ENCODE data around the gene CAB39.
"Not testable (repeated sequence)": the region's sequence is repeated elsewhere in the genome, so short reads cannot be mapped to it uniquely, and the experiment has no call there.

Gene CAB39

DNA sequence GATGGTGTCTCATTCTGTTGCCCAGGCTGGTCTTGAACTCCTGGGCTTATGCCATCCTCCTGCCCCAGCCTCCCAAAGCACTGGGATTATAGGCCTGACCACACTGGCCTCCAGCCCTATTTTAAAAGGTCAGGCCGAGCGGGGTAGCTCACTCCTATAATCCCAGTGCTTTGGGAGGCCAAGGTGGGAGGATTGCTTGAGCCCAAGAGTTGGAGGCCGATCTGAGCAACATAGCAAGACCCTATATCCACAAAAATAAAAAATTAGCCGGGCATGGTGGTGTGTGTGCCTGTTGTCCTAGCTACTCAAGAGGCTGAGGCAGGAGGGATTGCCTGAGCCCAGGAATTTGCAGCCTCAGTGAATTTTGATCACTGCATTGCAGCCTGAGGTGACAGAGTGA, 3.9 kb downstream of the CAB39 start:
- no peak for DNase-seq

- no peak for DNase-seq
Measured at GRCh38 chr2:230717600-230717999, 5.0 kb downstream of the CAB39 start.

- DNase-seq = no peak
Measured at GRCh38 chr2:230719340-230719739, 6.7 kb downstream of the CAB39 start.

- DNase-seq = no peak
Measured at GRCh38 chr2:230721712-230722111, 9.1 kb downstream of the CAB39 start.

GRCh38 chr2:230722207-230722885, 9.7 kb downstream of the CAB39 start:
- DNase-seq = no peak

DNA sequence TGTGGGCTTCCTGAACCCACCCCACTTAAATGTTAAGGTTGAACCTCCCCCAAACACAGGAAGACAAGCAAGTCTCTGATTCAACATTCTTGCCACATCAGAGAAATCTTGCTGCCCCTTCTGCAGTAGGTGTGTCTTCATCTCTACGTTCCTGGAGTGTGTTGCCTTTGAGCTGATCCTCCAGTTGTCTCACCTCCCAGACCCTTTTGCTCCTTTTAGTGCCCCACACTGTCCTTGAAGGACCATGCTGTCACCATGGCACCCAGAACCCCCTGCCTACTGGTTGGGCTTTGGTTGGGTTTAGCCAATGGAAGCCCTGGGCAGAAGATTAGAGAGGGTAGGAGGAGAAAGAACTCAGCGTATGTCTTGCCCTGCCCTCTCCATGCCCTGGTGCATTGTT, 10.7 kb downstream of the CAB39 start:
- DNase-seq = no peak

DNA sequence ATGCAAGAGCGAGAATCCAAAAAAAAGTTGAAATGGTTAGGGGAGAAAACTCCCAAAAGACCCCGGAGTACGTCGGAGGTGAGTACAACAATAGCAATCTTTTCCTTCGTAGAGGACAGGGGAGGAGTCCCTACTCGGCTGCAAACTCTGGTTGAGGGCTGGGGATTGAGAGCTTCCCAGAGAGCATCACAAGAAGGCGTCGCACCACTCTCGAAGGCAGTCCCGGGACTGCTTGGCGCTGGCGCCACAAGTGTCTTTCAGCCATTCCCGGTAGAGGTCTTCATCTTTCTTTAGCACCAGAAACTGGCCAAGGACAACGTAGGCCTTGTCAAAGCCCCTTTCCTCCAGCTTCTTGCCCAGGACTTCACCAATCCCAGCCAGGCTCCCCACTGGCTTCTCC, 12.3 kb downstream of the CAB39 start:
- DNase-seq = not testable (repeated sequence)

- DNase-seq = no peak
Measured at GRCh38 chr2:230731512-230731911, 18.9 kb downstream of the CAB39 start.

DNA sequence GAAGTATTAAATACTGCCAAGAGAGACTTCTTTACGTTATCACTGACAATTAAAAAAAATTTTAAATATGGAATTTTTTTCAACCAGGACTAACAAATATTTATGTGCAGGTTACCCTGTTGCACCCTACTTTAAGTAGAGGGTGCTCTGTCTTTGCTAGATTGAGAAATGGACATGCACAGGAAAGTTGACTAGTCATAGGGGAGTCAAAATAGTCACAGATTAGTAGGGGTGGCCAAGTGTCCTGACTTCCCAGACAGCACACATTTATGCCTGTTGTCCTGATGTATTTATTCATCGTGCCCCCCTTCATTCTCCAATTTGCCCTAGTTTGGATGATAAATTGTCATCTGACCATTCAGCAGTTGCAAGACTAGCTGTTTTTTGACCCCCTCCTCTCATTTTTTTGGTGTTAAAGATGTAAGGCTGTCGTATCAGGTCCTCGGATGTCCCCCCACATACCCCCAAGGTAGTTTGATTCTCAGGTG, 20.3 kb downstream of the CAB39 start:
- no peak for DNase-seq

DNA sequence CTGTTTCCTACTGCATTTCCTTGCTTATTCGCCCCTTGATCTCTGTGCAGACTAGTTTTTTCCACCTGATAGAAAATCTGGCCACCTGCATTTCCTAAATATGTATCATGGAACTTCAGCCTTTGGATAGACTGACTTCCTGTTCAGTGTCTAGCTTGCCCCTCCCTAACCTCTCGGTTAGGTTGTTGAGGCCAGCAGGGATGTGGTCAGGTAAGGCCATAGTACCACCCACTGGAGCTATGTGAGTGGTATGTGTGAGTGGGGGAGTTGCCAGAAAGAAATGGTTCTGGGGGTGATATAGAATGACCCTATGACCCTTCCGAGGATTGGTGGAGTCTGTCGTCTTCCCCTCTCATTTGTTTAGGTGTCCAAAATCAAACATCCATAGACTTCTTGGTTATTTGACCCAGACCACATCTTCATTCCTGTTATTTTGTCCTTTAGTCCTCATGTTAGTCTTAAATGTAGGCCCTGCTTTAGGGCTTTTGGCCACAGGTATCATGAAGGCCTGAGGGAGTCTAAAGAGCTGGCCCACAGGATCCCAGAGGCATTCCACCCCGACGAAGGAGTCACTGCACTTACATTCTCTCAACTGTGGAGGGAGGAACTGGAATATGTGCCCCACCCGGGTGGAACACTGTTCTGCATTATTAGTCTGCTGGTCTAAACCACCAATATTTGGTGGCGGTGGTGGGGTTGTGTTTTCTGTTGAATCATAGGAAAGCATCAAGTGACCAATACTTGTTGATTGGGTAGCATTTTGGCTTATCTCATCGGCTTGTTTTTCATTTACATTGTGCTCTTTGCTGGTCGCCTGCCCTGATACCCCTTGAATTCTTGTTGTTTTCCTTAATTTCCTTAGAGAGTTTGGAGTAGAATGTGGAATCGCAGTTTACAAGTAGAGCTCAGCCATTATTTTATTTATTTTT, 21.9 kb downstream of the CAB39 start:
- no peak for DNase-seq

DNA sequence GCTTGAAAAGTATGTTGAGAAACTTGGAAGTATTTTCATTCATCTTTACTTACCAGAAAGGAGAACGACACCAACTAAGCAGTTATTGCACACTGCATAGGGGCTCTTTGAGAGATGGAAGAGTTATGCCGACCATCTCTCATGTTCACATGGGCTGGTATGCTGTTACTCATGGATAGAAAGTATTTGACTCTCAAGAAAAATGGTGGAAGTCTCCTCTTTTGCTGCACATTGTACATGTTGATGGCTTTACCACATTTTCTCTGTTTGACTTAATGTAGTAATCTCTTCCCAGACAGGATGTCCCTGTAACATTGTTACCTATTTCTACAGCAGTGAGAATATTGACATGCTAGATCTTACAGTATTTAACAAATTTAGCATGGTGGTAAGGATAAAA, 23.2 kb downstream of the CAB39 start:
- no peak for DNase-seq

DNA sequence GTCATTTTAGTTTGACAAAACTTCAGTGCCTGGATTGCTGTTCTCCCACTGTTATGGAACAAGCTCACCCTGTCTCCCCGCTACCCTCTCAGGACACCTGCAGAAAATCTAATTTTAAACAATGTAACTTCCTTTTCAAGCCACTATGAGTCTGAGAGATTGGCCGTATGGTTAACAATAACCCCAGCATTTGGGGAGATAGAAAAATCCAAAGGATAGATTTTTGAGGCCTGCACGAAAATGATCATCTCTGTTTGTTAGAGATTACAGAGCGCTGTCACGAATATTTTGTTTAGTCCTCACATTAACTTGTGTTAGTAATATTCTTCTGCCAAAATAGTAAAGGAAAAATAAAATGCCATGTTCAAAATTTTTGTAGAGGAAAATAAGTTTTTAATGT, 24.7 kb downstream of the CAB39 start:
- DNase-seq = no peak

DNA sequence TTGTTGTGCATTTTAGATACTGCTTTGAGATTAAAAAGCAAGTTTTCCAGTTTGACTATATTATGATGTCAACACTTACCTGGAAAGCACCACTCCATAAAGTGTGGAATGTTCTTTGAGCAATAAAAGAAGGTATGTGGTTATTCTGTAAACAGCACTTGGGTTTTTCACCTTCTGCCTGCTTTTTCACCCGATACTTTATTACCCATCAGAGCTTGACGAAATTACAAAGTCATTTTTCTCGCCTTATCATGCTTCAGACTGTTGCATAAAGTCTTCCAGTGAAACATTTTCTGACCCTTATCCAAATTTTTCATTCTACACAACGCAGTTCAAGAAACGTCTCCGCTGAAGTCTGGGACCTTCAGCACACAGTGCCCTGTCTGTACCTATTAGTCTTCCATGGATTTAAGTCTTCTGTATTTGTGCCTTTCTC, 25.2 kb downstream of the CAB39 start:
- no peak for DNase-seq

- no peak for DNase-seq
Measured at GRCh38 chr2:230738391-230738811, 25.8 kb downstream of the CAB39 start.

DNA sequence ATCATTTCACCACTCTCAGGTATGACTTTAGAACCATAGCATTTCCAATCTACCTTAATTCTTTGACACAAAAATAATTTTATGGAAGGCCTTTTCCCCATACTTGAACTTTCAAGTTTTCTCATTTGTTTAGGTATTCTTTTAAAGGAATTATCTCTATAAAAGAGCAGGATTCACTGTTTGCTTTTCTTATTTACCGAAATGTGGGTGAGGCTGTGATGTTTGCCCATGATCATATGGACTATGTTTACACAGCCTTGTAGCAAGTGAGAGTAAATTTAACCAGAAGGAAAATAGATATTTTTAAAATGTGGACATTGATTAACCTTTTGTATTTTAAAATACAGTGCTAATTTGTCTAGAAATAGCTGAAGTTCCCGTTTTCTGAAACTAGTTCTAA, 26.3 kb downstream of the CAB39 start:
- DNase-seq = no peak

- DNase-seq = no peak
Measured at GRCh38 chr2:230739961-230740360, 27.3 kb downstream of the CAB39 start.

DNA sequence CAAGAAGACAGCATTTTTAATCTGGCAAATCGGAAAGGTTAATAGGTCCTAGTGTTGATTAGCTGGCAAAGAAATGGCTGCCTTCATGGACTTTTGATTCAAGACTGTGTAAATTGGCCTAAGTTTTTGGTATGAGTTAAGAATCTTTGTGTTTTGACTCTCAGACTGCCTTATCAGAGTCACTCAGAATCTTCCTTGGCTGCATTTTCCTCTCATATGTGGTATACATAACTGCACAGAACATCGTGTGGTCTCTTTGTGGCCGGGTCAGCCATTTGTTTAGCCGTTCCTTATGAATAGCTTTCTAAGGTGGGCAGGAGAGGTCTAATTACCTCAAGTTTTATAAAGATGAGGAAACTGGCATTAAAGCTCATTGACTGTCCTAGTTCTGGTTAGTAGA, 30.1 kb downstream of the CAB39 start:
- DNase-seq = no peak

DNA sequence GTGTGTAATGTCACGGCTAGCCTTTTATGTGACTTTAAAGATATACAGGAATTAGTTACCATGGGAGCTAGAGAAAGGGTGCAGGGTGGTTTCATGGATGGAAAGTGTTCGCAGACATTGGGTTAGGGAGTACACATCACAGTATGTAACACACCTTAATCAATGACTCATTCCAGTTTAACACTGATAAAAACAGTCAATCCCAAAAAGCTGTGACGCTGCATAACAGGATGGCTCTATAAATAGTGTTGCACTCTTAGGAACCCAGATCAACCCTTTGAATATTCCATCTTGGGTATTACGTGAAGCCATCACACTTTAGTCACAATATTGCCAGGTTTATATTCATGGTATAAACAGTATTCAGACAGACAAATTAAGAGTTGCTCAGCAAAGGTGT, 33.6 kb downstream of the CAB39 start:
- DNase-seq = no peak

GRCh38 chr2:230748087-230748486, 35.4 kb downstream of the CAB39 start:
- no peak for DNase-seq

GRCh38 chr2:230749111-230749510, 36.5 kb downstream of the CAB39 start:
- no peak for DNase-seq

DNA sequence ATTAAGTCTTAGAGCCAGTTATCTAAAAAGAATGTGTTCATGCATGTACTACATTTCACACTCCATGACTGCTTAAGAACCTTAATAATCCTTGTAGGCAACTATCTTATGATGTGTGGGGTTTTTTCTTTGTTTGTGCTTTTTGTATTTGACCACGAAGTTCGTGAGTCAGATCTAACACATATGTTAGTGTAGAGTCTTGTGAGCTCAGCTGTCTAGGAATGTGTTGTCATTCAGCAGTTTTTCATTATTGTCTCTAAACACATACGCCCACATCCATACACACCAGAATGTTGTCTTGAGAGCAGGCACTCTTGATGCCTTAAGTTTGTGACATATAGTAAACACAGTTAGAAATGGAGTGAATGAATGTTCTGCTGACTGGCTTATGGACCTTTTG, 38.4 kb downstream of the CAB39 start:
- no peak for DNase-seq

GRCh38 chr2:230754200-230754599, 41.6 kb downstream of the CAB39 start:
- DNase-seq = no peak

DNA sequence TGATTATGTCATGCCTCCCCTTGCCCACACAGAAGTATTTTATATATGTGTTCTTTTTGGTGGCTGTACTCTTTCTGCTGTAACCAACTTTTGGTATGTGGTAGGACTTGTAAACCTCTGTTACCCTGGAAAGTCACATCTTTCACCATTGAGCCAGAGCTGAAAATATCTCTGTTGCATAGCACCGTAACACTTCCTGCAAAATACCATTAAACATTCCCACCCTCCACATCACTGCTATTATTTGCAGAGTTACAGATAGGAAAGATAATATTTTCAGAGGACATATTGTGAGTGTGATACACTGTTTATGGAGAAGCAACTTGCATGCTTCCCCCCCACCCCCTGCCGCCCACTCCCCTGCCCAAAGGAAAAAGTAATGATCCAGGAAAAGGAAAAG, 44.8 kb downstream of the CAB39 start:
- DNase-seq = no peak
